GM12875 (cell line): ENCODE measurements around the gene MARCHF6.
"Not testable (repeated sequence)": the region's sequence is repeated elsewhere in the genome, so short reads cannot be mapped to it uniquely, and the experiment has no call there.

ENCODE experiments used
- H3K4me3 ChIP-seq: one replicate; pipeline ENCODE4 v1.5.1; 2011; ENCODE audit warnings: low read depth, low read length, control low read depth
- CTCF ChIP-seq: IDR thresholded peaks from 2 replicates; pipeline ENCODE4 v1.5.1; 2011; ENCODE audit warnings: low read depth, mild to moderate bottlenecking, control low read depth, inconsistent platforms, low read length, moderate library complexity, borderline replicate concordance; ENCODE audit not compliant: insufficient read depth

Gene MARCHF6

GRCh38 chr5:10310066-10310779 lies 43.3 kb upstream of the MARCHF6 start:
- TF ChIP-seq CTCF, result no peak
- H3K4me3 ChIP-seq, result no peak overlapping the region

GRCh38 chr5:10310835-10311570 lies 42.5 kb upstream of the MARCHF6 start:
- not testable (repeated sequence) for H3K4me3 ChIP-seq

- TF ChIP-seq CTCF, result no peak
- no peak overlapping the region for H3K4me3 ChIP-seq
Measured at GRCh38 chr5:10311595-10312425, 41.7 kb upstream of the MARCHF6 start.

- no peak for TF ChIP-seq CTCF
- H3K4me3 ChIP-seq, result no peak overlapping the region
Measured at GRCh38 chr5:10315201-10315600, 38.3 kb upstream of the MARCHF6 start.

GRCh38 chr5:10315824-10316509 lies 37.5 kb upstream of the MARCHF6 start:
- no peak overlapping the region for H3K4me3 ChIP-seq
- no peak for TF ChIP-seq CTCF

- TF ChIP-seq CTCF, result no peak
- H3K4me3 ChIP-seq, result no peak overlapping the region
Measured at GRCh38 chr5:10317825-10318682, 35.4 kb upstream of the MARCHF6 start.
